ENCODE measurements around the gene COL7A1. TPM values are rescaled to one million over a fixed set of nuclear protein-coding genes. Genes with fewer than 3 reads are reported as not detected.

COL7A1 gene
- total and polyA plus RNA-seq, 2 experiments from 2014 or later = 4.0 to 7.9 TPM

DNA sequence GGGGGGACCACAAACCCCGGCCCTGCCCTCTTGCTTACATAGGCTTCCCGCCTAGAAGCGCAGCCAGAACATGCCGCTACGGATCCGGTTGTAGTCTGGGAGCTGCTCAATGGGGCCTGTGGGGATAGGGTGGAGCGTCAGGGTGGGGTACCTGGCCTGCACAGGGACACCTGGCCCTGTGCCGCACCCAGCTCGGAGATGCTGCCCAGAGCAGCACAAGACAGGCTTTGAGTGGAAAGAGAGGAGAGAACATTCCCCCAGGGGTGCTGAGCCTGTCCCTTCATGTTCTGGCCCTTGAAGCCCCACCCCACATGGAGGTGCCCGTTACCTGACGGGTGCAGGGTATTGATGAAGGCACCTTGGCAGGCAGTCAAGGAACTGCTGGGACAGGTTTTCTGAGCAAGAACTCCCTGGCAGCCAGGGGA is 4.0 kb upstream of the COL7A1 start:
- H3F3A ChIP-seq (replicated peaks; ENCODE audit: low read depth) = 0 out of 2 replicates have a peak, but pooled peaks cover 7% of the 10 kb centered on the region
- peaks cover 10% of the 10 kb centered on the region for H3K36me3 ChIP-seq (ENCODE audit: insufficient read depth)
- no peak overlapping the region for H3K4me3 ChIP-seq
- peaks cover 7% of the 10 kb centered on the region; the same call in 1 of the 2 replicates for H3K27me3 ChIP-seq (ENCODE audit: insufficient read depth)
- Mint-ChIP-seq H3K27ac (no peak overlapping the region), H3K9me3 (no peaks in the 10 kb centered on the region), H3K4me1 (peaks cover 12% of the 10 kb centered on the region), H3K4me3 (no peak overlapping the region), H3K27me3 (ENCODE audit: insufficient read depth, low read depth, poor library complexity) (peaks cover 26% of the 10 kb centered on the region), H3K36me3 (ENCODE audit: low read depth) (peaks cover 61% of the 10 kb centered on the region)
- H3K79me2 ChIP-seq (replicated peaks; ENCODE audit: insufficient read depth) = no peaks in the 10 kb centered on the region
- H2AFZ ChIP-seq = no peak overlapping the region
- H4K20me1 ChIP-seq (replicated peaks; ENCODE audit: insufficient read depth) = peaks cover 7% of the 10 kb centered on the region
- no peak for ATAC-seq
- no peak overlapping the region for H3K27ac ChIP-seq (ENCODE audit: low read depth)
- no peak overlapping the region for H3K4me2 ChIP-seq
- TF ChIP-seq, protein P1, sequence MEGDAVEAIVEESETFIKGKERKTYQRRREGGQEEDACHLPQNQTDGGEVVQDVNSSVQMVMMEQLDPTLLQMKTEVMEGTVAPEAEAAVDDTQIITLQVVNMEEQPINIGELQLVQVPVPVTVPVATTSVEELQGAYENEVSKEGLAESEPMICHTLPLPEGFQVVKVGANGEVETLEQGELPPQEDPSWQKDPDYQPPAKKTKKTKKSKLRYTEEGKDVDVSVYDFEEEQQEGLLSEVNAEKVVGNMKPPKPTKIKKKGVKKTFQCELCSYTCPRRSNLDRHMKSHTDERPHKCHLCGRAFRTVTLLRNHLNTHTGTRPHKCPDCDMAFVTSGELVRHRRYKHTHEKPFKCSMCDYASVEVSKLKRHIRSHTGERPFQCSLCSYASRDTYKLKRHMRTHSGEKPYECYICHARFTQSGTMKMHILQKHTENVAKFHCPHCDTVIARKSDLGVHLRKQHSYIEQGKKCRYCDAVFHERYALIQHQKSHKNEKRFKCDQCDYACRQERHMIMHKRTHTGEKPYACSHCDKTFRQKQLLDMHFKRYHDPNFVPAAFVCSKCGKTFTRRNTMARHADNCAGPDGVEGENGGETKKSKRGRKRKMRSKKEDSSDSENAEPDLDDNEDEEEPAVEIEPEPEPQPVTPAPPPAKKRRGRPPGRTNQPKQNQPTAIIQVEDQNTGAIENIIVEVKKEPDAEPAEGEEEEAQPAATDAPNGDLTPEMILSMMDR (conservative IDR thresholded peaks at IDR 0.05; ENCODE audit: low read depth in 2 of 2) = no peak
- TF ChIP-seq NANOG (IDR thresholded peaks at IDR 0.05; ENCODE audit: borderline replicate concordance) (no peak), CREB1 (CRISPR knock-in tag; IDR thresholded peaks at IDR 0.05; ENCODE audit: low read depth) (no peak), POLR2AphosphoS5 (IDR thresholded peaks at IDR 0.05; ENCODE audit: low read depth) (no peak), JUNB (IDR thresholded peaks at IDR 0.05; ENCODE audit: unreplicated experiment) (no peak), EZH2 (IDR thresholded peaks at IDR 0.05; ENCODE audit: low read depth, unreplicated experiment) (no peak), ZNF331 (CRISPR knock-in tag; IDR thresholded peaks at IDR 0.05; ENCODE audit: low read depth) (no peak), ZNF114 (CRISPR knock-in tag; IDR thresholded peaks at IDR 0.05) (no peak), EZH2phosphoT487 (IDR thresholded peaks at IDR 0.05; ENCODE audit: unreplicated experiment) (no peak), STAT1 (IDR thresholded peaks at IDR 0.05; ENCODE audit: unreplicated experiment) (no peak)
- TF ChIP-seq, protein P2, sequence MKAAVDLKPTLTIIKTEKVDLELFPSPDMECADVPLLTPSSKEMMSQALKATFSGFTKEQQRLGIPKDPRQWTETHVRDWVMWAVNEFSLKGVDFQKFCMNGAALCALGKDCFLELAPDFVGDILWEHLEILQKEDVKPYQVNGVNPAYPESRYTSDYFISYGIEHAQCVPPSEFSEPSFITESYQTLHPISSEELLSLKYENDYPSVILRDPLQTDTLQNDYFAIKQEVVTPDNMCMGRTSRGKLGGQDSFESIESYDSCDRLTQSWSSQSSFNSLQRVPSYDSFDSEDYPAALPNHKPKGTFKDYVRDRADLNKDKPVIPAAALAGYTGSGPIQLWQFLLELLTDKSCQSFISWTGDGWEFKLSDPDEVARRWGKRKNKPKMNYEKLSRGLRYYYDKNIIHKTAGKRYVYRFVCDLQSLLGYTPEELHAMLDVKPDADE (IDR thresholded peaks at IDR 0.05) = no peak
- TF ChIP-seq, protein P3, sequence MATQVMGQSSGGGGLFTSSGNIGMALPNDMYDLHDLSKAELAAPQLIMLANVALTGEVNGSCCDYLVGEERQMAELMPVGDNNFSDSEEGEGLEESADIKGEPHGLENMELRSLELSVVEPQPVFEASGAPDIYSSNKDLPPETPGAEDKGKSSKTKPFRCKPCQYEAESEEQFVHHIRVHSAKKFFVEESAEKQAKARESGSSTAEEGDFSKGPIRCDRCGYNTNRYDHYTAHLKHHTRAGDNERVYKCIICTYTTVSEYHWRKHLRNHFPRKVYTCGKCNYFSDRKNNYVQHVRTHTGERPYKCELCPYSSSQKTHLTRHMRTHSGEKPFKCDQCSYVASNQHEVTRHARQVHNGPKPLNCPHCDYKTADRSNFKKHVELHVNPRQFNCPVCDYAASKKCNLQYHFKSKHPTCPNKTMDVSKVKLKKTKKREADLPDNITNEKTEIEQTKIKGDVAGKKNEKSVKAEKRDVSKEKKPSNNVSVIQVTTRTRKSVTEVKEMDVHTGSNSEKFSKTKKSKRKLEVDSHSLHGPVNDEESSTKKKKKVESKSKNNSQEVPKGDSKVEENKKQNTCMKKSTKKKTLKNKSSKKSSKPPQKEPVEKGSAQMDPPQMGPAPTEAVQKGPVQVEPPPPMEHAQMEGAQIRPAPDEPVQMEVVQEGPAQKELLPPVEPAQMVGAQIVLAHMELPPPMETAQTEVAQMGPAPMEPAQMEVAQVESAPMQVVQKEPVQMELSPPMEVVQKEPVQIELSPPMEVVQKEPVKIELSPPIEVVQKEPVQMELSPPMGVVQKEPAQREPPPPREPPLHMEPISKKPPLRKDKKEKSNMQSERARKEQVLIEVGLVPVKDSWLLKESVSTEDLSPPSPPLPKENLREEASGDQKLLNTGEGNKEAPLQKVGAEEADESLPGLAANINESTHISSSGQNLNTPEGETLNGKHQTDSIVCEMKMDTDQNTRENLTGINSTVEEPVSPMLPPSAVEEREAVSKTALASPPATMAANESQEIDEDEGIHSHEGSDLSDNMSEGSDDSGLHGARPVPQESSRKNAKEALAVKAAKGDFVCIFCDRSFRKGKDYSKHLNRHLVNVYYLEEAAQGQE (IDR thresholded peaks at IDR 0.05; ENCODE audit: unreplicated experiment) = no peak
- TF ChIP-seq, protein P4, sequence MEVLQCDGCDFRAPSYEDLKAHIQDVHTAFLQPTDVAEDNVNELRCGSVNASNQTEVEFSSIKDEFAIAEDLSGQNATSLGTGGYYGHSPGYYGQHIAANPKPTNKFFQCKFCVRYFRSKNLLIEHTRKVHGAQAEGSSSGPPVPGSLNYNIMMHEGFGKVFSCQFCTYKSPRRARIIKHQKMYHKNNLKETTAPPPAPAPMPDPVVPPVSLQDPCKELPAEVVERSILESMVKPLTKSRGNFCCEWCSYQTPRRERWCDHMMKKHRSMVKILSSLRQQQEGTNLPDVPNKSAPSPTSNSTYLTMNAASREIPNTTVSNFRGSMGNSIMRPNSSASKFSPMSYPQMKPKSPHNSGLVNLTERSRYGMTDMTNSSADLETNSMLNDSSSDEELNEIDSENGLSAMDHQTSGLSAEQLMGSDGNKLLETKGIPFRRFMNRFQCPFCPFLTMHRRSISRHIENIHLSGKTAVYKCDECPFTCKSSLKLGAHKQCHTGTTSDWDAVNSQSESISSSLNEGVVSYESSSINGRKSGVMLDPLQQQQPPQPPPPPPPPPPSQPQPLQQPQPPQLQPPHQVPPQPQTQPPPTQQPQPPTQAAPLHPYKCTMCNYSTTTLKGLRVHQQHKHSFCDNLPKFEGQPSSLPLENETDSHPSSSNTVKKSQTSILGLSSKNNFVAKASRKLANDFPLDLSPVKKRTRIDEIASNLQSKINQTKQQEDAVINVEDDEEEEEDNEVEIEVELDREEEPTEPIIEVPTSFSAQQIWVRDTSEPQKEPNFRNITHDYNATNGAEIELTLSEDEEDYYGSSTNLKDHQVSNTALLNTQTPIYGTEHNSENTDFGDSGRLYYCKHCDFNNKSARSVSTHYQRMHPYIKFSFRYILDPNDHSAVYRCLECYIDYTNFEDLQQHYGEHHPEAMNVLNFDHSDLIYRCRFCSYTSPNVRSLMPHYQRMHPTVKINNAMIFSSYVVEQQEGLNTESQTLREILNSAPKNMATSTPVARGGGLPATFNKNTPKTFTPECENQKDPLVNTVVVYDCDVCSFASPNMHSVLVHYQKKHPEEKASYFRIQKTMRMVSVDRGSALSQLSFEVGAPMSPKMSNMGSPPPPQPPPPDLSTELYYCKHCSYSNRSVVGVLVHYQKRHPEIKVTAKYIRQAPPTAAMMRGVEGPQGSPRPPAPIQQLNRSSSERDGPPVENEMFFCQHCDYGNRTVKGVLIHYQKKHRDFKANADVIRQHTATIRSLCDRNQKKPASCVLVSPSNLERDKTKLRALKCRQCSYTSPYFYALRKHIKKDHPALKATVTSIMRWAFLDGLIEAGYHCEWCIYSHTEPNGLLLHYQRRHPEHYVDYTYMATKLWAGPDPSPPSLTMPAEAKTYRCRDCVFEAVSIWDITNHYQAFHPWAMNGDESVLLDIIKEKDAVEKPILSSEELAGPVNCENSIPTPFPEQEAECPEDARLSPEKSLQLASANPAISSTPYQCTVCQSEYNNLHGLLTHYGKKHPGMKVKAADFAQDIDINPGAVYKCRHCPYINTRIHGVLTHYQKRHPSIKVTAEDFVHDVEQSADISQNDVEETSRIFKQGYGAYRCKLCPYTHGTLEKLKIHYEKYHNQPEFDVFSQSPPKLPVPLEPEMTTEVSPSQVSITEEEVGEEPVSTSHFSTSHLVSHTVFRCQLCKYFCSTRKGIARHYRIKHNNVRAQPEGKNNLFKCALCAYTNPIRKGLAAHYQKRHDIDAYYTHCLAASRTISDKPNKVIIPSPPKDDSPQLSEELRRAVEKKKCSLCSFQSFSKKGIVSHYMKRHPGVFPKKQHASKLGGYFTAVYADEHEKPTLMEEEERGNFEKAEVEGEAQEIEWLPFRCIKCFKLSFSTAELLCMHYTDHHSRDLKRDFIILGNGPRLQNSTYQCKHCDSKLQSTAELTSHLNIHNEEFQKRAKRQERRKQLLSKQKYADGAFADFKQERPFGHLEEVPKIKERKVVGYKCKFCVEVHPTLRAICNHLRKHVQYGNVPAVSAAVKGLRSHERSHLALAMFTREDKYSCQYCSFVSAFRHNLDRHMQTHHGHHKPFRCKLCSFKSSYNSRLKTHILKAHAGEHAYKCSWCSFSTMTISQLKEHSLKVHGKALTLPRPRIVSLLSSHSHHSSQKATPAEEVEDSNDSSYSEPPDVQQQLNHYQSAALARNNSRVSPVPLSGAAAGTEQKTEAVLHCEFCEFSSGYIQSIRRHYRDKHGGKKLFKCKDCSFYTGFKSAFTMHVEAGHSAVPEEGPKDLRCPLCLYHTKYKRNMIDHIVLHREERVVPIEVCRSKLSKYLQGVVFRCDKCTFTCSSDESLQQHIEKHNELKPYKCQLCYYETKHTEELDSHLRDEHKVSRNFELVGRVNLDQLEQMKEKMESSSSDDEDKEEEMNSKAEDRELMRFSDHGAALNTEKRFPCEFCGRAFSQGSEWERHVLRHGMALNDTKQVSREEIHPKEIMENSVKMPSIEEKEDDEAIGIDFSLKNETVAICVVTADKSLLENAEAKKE (CRISPR knock-in tag; IDR thresholded peaks at IDR 0.05) = no peak
- H3K9me2 ChIP-seq (ENCODE audit: insufficient read depth) = no peaks in the 10 kb centered on the region
- peaks cover 17% of the 10 kb centered on the region; the same call in 1 of the 2 replicates for H3K4me1 ChIP-seq (ENCODE audit: insufficient read depth)
- no peak for DNase-seq (ENCODE audit: low spot score)
